NCI-H146 treated with DMSO at 0.1 percent for 48 hours (cell line): Measurements from ENCODE around the gene ZBTB22.
"Not testable (repeated sequence)": the region's sequence is repeated elsewhere in the genome, so short reads cannot be mapped to it uniquely, and the experiment has no call there.

ENCODE experiments used
- DNase-seq: peaks from one replicate; lab custom pipeline; 2025; ENCODE audit not compliant: unreplicated experiment; lab: John Stamatoyannopoulos, UW

Gene ZBTB22

DNA sequence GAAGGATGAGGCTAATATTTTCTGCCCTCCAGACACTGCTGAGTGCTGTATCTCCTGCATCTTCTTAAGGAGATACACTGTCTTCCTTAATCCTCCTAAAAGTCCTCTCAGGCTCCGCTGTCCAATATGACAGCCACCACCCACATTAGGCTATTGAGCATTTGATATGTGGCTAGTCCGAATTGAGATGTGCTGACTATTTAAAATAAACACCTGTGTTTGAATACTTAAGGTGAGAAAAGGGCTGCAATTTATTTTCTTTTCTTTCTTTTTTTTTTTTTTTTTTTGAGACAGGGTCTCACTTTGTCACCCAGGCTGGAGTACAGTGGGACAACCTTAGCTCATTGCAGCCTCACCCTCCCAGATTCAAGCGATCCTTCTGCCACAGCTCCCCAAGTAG lies 15.7 kb downstream of the ZBTB22 start:
- no peak for DNase-seq

DNA sequence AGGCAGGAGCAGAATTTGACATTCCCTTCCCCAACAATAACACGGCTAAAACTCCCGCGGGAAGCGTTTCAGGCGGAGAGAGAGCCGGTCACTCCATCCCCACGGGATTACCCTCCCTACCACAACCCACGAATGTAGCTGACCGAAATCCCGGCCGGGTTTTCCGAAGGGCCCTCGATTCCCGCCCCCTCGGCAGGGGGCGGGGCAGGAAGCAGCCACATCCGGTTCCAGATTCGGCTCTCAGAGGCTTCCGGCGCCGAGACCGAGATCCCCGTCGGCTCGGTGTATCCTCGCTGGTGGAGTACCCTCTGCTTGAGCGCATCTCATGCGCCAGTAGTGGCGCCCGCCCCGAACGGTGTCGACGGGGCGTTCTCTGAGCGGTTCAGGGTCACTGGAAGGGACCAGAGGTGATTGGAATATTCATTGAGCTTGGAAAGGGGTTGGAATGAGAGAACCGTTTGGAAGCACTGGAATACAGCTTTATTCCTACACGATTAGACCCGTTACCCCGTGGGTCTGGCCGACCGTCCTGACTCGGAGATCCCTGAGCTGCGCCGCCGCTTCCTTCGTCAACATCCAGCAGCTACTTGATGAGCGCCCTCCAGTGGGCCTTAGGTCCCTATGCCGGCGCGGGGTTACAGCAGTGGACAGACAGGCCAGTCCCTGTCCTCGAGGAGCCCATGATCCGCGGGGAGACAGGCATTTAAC lies 18.2 kb downstream of the ZBTB22 start:
- DNase-seq, result peak; percentile 76

DNA sequence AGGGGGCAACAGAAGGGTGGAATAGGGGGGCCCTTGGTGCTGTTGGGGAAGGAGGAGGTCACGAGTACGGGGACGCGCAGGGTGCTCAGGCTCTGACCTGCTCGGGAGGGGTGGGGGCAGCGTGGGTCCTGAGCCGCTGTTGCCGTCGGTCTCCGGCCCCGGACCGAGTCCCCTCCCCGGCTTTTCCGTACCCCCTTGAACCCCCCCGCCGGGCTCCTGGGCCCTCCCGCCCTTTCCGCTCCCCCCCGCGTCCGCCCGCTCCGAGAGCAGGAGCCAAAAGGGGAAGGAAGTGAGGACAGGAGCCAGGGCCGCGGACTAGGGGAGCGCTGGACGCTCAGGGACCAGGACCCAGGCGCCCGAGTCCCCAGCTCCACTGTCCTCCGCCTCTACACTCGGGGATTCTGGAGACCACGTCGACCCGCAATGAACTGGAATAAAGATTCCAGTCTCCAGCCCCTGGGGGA lies 18.7 kb downstream of the ZBTB22 start, which contains the start of gene RGL2:
TSS of gene RGL2 (minus strand) at position 170 of the 464 bp plus-strand sequence. CDS start 332 bp downstream, outside the sequence.
- peak; percentile 40 for DNase-seq

DNA sequence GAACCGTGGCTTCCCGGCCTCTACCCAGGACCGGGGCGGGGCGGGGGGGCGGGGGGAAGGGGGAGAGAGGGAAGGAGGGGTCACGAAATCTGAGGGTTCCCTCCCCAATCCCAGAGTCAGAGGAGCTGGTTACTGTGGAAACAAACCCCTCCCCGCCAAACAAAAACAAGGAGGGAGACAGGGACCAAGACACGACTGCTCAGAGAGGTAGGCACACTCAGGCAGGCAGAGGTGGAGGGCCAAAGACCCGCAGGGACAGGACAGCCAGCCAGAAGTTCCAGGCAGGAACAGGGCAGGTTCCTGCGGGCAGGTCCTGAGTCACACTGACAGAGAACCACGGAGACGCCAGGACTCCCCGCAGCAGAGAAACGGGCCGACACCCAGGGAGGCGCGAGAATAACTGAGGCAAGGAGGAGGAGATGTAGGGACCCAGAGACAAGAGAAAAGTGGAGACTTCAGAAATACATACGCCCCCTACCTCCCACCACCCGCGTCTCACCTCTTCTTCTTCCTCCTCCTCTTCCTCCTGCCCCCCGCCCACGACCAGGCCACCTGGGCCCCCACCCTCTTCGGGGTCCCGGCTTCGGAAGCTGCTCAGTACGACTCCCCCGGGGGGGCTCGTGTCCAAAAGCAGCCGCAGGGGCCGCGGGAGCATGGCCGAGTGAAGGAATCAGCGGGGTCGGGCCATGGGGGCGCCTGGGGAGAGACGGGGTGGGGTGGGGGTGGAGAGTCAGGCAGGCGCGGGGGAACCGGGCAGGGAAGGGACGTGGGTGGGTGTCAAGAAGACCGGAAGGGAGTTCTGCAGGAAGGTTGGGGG lies 19.4 kb downstream of the ZBTB22 start:
- DNase-seq, result no peak

DNA sequence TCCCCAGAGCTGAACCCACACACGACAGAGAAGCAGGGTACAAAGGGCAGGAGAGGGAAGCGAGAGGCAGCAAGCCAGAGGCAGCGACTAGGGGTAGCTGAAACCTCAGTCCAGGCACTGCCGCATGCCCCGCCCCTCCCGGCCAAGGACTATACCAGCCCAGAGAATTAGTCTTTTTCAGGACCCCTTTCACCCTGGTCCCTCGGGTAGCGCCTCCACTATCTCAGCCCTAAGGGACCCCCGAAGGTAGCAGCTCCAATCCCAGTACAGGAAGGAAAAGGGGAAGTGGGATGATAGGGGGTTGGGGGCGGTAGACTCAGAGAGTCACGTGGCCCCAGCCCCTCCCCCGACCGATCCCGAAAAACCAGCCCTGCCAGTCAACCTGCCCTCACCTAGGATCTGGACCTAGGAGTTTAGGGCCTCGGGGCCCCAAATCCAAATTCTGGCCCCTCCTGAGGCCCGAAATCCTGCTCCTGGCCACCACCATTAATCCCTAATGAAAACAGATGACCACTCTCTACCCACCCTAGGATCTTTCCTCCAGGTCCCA lies 20.1 kb downstream of the ZBTB22 start:
- no peak for DNase-seq

DNA sequence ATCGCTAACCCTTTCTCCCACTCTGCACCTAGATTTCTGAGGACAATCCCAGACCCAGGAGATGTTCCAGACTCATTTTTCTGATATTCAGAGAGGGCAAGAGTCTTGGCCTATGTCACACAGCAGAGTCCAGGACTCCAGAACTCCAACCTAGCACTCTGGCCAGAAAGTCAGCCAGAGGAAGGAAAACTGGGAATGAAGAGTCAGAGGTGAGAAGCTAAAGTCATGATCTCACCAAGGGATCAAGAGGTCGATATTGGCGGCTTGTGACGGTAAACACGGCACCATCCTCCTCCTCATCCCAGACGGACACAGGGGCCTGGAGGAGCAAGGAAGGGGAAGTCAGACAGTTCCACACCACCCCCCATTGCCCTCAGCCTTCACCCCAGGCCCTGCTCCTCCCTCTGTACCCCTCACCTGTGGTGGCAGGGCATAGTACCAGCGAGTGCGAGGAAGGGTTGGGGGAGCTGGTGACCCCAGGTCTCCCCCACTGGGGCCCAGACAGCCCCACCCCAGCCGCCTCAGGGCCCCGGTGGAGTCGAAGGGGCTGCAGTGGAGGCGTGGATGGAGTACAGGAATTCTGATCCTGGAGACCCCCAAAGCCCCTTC lies 20.6 kb downstream of the ZBTB22 start:
- DNase-seq, result no peak

DNA sequence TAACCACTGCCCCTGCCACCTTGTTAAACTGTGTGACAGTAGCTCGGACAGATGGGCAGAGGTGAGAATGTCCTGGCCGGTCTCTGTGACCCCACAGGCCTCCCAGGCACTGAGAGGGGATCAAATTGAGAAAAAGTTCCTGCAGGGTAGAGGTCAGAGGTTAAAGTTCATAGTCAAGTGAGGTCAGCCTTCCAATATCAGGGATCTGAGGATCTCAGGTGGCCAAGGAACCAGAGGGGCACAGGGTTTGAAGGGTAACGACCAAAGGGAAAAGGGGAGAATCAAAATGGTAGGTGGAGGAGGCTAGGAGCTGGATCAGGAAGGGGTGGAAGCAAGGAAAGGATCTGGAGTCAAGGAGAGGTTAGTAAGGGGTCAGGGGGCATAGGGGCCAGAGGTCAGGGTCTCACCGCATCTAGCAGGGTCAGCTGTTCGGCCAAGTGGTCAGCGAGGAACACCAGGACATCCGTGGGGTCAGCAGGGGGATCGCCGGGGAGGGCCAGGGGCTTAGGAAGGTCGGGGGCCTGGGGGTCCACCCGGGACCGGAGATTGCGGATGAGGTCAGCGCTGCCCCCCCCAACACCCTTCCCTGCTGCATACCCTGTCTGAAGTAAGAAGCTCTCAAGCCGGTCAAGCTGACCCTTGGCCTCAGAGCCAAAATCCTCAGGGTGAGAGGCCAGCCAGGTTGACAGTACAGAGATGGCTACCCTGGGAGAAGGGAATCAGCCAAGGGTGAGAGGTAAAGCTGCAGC lies 21.7 kb downstream of the ZBTB22 start:
- DNase-seq, result no peak

DNA sequence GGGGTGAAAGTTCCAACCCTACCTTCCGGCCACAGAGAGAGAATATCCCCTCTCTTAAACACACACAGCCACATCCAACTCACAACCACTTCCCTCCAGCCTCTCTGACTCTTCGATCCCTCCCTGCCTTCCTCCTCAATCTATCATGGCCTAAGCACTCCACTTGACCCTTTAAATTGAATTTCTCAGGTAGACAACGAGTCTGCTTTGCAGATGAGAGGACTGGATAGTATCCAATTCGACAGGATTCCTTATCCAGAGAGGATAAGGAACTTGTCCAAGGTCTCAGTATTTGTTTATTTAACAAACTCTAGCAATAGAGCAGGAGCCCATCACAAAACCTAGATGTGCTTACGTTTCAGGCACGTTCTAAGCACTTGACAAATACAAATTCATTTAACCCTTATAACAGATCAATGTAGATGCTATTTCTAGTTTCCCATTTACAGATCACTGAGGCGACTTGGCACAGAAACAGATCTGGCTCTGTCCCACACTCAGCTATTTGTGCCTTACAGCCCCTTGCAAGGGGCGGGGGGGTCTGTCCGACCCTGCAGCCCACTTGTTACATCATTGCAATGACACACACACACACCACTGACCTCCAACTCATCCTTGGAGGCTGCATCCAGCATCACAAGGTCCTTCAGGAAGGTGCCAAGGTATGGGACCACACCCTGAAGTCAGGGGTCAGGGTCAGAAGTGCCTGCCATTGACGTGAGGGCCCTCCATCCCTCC lies 23.3 kb downstream of the ZBTB22 start:
- DNase-seq, result no peak

DNA sequence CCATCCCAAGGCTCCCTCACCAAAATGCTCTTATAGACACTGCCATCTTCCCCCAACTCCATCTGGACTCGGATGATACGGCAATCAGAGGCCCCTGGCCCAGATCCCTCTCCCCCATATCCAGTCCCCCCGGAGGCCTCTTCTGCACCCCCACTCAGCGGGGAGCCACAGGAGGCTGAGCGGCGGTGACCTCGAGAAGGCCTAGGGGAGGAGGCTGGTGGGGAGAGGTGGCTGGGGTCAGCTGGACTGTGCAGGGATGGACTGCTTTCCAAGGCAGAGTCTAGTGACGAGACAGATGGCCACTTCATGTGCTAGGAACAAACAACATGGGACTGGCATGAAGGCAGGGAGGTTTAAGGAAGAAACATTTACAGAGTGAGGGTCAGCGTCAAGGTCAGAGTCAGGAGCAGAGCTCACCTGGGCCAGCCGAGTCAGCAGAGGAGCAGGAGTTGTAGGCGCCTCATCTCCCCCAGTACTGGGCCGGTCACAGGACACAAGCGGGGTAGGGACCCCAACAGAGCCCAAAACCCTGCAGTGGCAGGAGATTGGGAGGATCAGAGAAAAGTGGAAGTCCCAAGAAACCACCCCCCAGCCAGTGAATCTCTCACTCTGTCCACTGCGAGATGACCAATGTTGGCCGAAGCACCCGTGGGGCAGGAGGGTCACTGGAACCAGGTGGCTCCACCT lies 24.4 kb downstream of the ZBTB22 start:
- no peak for DNase-seq

DNA sequence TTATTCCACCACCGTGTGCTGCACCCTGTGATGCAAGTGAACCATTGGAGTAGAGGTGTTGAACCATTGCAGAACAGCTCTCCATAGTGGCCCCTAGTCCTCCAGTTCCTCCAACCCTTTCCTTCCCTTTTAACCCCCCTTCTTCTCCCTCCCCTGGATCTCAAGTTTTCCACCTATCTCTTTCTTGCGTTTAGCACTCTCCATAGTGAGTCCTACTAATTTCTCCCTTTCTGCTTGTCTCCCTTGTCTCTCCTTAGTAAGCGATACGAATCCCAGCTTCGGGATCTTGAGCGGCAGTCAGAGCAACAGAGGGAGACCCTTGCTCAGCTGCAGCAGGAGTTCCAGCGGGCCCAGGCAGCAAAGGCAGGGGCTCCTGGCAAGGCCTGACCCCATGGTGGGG lies 27.1 kb downstream of the ZBTB22 start:
- DNase-seq, result no peak

DNA sequence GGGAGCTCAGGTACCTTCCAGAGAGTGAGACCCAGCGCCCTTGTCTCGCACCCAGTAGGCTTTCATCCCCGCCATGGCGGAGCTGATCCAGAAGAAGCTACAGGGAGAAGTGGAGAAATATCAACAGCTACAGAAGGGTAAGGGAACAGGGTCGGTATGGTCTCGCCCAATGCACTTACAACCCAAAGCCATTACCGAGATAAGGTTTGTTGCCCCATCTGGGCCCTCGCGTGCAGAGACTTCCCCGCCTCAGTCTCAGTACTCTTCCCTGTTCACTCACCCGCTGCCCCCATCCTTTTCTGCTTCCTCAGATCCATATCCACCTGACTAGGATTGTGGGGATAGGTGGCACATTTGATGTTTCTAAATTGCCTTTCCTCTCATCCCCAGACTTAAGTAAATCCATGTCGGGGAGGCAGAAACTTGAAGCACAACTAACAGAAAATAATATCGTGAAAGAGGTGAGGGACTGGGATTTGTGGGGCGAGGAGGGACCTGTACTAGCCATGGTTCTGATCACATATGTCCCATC lies 27.7 kb downstream of the ZBTB22 start:
- no peak for DNase-seq

DNA sequence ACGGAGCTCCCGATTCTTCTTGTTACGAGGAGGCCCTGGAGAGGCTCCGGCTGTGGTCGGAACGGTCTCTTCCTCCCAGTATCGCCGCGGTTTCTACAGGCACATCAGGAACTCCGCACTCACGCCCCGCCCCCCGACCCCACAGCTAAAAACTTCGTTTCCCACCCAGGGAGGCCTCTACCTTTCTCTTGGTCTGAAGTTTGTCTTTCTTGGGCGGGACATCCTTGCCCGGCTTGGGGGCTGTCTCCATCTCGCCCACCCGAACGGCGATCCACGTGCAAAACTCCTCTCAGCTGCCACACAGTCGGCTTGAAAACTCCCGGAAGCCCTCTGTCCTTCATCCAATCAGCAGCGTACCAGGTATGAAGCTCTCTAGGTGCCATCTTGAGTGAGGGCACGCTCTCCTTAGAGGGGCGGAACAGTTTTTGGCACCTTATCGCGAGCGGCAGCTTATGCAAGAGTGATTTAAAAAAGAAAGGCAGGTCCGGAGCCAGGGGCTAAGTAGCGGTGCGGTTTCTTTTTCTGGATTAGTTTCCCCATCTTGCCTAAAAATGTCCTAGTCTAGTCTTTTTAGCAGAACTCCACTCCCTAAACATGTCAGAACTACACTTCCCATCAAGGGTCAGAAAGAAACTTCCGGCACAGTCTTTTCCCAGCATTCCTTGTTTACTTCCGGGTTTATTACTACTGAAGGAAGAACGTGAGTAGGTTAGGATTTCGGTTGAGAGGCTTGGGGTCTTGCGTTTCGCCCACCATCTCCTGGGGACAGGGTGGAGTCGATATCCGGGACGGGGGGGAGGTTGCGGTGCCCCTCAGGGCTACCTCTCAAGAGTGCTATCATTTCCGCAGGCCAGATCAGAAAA lies 28.4 kb downstream of the ZBTB22 start, which contains the start of the genes PFDN6 and WDR46:
TSS of gene PFDN6 (plus strand) at position 681 of the 863 bp plus-strand sequence. CDS start 256 bp downstream, outside the sequence.
TSS of gene WDR46 (minus strand) at position 319 of the 863 bp plus-strand sequence. CDS start at position 250, 69 bp downstream.
- DNase-seq, result peak; percentile 88

DNA sequence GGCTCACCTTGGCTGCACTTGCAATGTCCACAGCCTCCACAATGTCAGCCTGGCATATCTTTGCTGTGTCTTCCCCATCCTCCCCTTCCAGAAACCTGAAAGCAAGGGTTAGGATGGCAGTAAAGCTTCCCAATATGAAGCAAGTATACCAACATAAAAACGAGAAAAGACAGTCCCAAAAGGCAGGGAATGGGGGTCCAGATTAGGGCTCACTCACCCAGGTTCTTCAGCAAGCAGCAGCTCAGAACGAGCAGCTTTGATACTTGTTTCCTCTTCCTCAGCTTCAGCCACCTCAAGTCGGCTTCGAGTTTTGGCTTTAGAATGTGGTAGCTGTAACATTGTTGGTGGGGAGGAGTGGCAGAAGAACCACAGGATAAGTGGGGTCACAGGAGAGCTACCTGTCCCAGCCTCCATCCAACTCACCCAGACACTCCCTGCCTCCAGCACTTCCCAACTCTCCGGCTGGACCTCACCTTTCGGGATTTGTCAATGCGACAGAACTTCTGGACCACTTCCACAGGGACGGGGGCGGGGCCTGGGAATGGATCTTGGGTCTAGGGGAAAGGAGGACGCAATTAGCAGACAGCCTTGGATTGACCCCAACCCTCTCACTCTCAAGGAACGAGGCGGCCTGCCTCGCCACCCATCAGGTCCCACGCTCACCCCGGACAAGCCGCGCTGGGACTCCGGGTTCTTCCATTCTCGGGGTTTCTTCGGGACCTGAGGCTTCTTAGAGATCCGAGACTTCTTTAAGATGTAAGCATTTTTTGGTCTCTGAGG lies 29.2 kb downstream of the ZBTB22 start:
- DNase-seq, result no peak

DNA sequence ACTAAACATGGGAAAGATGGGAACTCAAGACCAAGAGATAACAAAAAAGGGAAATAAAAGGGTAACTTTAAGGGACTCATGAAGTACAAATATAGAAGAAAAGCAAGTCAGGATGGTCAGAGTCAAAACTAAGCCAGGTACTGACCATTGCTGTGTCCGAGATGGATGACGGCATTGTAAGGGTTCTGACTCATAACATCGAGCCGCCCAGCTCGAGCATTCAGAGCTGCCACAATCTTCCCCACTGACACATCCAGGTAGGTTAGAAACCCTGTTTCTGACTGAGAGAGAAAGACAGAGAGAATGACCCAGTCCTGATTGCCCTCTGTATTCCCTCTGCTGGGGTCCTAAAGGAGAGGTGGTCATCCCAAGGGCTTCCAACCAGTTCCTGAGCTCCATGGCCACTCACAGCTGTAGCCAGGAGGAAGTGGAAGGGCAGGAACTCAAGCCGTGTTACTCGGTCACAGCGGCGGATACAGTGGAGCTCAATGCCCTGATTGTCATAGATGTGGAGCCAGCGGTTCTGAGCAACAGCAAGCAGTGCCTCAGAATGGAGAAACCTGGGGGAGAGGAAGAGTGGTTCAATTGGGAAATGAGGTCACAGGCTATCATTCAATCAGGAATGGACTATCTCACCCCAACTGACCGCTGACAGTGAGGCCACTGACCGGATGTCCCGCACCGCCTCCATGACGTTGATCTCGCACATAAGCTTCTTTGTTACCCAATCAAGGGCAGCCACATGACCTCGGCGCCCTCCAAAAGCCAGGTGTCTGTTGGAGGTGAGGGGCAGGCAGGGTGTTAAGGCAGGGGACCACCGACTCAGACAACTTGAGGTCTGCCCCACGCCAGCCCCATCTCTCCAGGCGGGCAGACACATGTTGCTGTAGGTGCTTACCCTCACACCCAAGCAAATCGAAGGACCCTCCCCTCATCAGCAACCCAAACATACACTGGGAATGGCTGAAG lies 30.3 kb downstream of the ZBTB22 start:
- DNase-seq, result no peak

DNA sequence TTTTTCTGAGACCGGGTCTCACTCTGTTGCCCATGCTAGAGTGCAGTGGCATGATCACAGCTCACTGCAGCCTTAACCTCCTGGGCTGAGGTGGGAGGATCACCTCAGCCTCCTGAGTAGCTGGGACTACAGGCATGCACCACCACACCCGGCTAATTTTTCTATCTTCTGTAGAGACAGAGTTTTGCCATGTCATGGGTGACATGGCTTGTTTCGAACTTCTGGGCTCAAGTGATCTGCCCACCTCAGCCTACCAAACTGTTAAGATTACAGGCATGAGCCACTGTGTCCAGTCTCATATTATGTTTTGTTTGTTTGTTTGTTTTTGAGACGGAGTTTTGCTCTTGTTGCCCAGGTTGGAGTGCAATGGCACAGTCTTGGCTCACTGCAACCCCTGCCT lies 32.3 kb downstream of the ZBTB22 start:
- DNase-seq, result not testable (repeated sequence)

DNA sequence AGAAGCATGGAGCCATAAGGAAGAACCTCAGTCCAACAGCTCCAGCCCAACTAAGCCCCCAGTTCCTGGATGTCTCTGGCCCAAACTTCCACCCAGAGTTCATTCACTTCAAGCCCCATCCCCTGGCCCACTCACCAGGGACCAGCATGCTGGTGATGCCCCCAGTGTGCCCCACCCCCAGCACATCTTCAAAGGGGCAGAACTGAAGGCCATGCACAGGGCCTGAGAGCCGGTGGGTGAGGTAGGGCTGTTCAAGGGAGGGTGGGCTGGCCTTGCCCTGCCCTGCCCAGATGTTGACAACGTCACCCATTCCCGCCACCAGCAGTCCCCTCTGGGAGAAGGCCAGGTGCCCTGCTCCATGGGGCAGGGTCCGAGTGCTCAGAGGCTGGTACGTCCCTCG lies 37.0 kb downstream of the ZBTB22 start:
- no peak for DNase-seq
